K562 (cell line): Measurements from ENCODE around the gene TBC1D7. TPM values are rescaled to one million over a fixed set of nuclear protein-coding genes. Genes with fewer than 3 reads are reported as not detected.

ENCODE experiments used
- BCL6 ChIP-seq: fragments of 250-450 bp; sonication (Bioruptor Pico); IDR thresholded peaks from 2 replicates; pipeline ENCODE4 v1.4.0; 2020
- BMI1 ChIP-seq: fragments of 150-350 bp; IDR thresholded peaks from 2 replicates; pipeline ENCODE4 v1.6.1; 2014; ENCODE audit warnings: low read length
- DMBX1 ChIP-seq: fragments of 250-450 bp; sonication (Bioruptor Pico); IDR thresholded peaks from 2 replicates; pipeline ENCODE4 v1.8.0; 2022; ENCODE audit warnings: inconsistent platforms, mild to moderate bottlenecking, moderate library complexity, borderline replicate concordance
- KDM2B ChIP-seq: fragments of 250-450 bp; sonication (Bioruptor Pico); IDR thresholded peaks from 2 replicates; pipeline ENCODE4 v1.8.0; 2021; ENCODE audit warnings: mild to moderate bottlenecking, moderate library complexity
- NBN ChIP-seq: fragments of 450-650 bp; IDR thresholded peaks from 2 replicates; pipeline ENCODE4 v1.6.1; 2016; ENCODE audit warnings: low read depth, mild to moderate bottlenecking
- OTX1 ChIP-seq: fragments of 450-650 bp; formaldehyde crosslinking; IDR thresholded peaks from 2 replicates; pipeline ENCODE4 v1.4.0; 2022; ENCODE audit warnings: mild to moderate bottlenecking
- RREB1 ChIP-seq: fragments of 250-450 bp; sonication (Bioruptor Pico); IDR thresholded peaks from 2 replicates; pipeline ENCODE4 v1.4.0; 2020
- RUNX1 ChIP-seq: sonication (generic); IDR thresholded peaks from 2 replicates; pipeline ENCODE4 v1.6.1; 2016; ENCODE audit warnings: antibody characterized with exemption, low read depth
- SLC30A9 ChIP-seq: fragments of 250-450 bp; sonication (Bioruptor Pico); IDR thresholded peaks from 2 replicates; pipeline ENCODE4 v1.8.0; 2022; ENCODE audit warnings: mild to moderate bottlenecking, moderate library complexity
- SP2 ChIP-seq: IDR thresholded peaks from 2 replicates; pipeline ENCODE4 v1.6.1; 2011; ENCODE audit warnings: mild to moderate bottlenecking, low read depth, low read length, moderate library complexity; ENCODE audit not compliant: poor library complexity, severe bottlenecking; ENCODE audit errors: extremely low read depth
- TRIM25 ChIP-seq: fragments of 450-650 bp; IDR thresholded peaks from 2 replicates; pipeline ENCODE4 v1.7.0; 2016; ENCODE audit warnings: borderline replicate concordance
- ZFP91 ChIP-seq: sonication (generic); formaldehyde crosslinking; IDR thresholded peaks from 2 replicates; pipeline ENCODE4 v1.8.0; 2022; ENCODE audit warnings: mild to moderate bottlenecking, missing genetic modification reagents
- ZNF184 ChIP-seq: sonication (generic); formaldehyde crosslinking; IDR thresholded peaks from 2 replicates; pipeline ENCODE4 v1.5.0; 2020; ENCODE audit warnings: missing genetic modification reagents
- ZNF431 ChIP-seq: sonication (generic); formaldehyde crosslinking; IDR thresholded peaks from 2 replicates; pipeline ENCODE4 v1.8.0; 2022; ENCODE audit warnings: mild to moderate bottlenecking, missing genetic modification reagents
- ZNF507 ChIP-seq: conservative IDR thresholded peaks from 2 replicates; pipeline ENCODE4 v1.6.1; 2017; ENCODE audit warnings: missing genetic modification characterization, missing compliant biosample characterization
- polyA plus RNA-seq, 8 experiments: library from polyadenylated mRNA; depleted of rRNA in 4 of 8; stranded (reverse) in 5 of 8; unstranded in 3 of 8; fragments of >200 nt; fragmentation: Nextera tagmentation in 2 of 8; fragmentation: Illumina TruSeq in 1 of 8; extraction: Ambion mirVana in 2 of 8; extraction: Trizol in 1 of 8; gene quantifications; 2 replicates each; pipeline versions ENCODE4 v1.2.1 to v1.2.3, GENCODE V29; 2011 to 2014; ENCODE audit warnings: inconsistent platforms in 1 of 8, missing spikeins in 1 of 8
- total RNA-seq, 7 experiments: library from RNA; depleted of rRNA in 6 of 7; stranded (reverse); fragments of >200 nt in 6 of 7; fragmentation: Illumina TruSeq in 2 of 7; extraction: Trizol in 2 of 7; gene quantifications; 2 replicates each; pipeline versions ENCODE4 v1.2.1 to v1.2.3, GENCODE V29; 2011 to 2021; ENCODE audit warnings: low replicate concordance in 1 of 7

Gene TBC1D7
- total and polyA plus RNA-seq, 9 of the 15 experiments (the other 6 are each of a cell fraction or from before 2014, with no cell fraction given) = 49.4 to 107 (median 61.1) TPM

DNA sequence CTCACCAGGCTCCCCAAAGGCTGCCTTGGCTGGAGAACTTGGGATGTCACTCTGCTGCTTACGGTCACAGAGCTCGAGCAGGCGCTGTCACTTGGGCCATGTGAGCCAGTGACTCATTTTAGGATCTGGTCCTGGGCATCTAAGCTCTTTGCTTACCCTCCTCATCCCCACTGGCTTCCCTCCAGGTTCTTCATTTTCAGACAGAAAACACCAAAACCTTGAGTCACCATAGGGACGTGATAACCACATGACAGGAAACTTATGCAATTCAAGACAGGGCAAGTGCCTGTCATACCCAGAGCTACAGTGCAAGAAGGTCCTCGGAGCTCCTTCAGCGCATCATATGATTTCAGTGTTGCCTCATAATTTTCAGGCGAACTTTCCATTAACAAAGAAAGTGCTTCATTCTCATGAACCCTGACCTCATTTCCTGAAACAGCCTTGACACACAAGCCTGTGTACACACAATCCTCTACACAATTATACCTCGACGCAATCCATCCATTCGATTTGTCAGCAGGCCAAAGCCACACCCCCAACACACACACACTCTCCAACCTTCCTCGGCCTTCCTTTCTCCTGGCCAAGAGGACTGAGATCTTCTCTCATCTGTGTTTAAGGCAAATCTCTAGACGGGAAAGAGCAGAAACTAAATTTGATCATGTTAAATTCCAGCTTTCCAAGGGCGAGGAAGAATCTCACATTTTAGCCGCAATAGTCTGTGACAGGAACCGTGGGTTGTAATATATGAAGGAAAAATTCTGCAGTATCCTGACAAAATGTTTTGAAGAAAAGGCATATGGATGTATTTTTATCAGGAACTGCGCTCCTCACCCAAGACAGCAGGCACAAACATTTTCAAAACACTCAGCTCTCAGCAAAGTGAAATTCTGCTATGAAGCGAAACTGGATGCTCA, 25.3 kb downstream of the TBC1D7 start (continued):
- TF ChIP-seq ZNF507 (tag) (no peak), ZNF431 (CRISPR knock-in tag) (no peak), KDM2B (CRISPR knock-in tag) (no peak), NBN (no peak), TRIM25 (no peak), SLC30A9 (CRISPR knock-in tag) (no peak), RUNX1 (no peak), BCL6 (CRISPR knock-in tag) (0 out of 2 replicates have a peak, but pooled peaks have one; percentile 11), SP2 (no peak), DMBX1 (CRISPR knock-in tag) (peak; percentile 57), BMI1 (no peak), ZNF184 (CRISPR knock-in tag) (no peak), RREB1 (CRISPR knock-in tag) (peak; percentile 37; the same call in 1 of the 2 replicates), ZFP91 (CRISPR knock-in tag) (no peak), OTX1 (CRISPR knock-in tag) (peak; percentile 57)
